HG03280 (cell line): ENCODE results near the gene METTL25B.
"Not testable (repeated sequence)": the region's sequence is repeated elsewhere in the genome, so short reads cannot be mapped to it uniquely, and the experiment has no call there.

Experiments
- ATAC-seq: cut with Tn5 transposase; IDR thresholded peaks from one replicate; pipeline ENCODE4 v1.9.1; 2021; ENCODE audit warnings: mild to moderate bottlenecking, moderate library complexity; ENCODE audit not compliant: unreplicated experiment

METTL25B gene

GRCh38 chr1:156746728-156747631 lies 18.7 kb downstream of the METTL25B start:
- no peak for ATAC-seq

DNA sequence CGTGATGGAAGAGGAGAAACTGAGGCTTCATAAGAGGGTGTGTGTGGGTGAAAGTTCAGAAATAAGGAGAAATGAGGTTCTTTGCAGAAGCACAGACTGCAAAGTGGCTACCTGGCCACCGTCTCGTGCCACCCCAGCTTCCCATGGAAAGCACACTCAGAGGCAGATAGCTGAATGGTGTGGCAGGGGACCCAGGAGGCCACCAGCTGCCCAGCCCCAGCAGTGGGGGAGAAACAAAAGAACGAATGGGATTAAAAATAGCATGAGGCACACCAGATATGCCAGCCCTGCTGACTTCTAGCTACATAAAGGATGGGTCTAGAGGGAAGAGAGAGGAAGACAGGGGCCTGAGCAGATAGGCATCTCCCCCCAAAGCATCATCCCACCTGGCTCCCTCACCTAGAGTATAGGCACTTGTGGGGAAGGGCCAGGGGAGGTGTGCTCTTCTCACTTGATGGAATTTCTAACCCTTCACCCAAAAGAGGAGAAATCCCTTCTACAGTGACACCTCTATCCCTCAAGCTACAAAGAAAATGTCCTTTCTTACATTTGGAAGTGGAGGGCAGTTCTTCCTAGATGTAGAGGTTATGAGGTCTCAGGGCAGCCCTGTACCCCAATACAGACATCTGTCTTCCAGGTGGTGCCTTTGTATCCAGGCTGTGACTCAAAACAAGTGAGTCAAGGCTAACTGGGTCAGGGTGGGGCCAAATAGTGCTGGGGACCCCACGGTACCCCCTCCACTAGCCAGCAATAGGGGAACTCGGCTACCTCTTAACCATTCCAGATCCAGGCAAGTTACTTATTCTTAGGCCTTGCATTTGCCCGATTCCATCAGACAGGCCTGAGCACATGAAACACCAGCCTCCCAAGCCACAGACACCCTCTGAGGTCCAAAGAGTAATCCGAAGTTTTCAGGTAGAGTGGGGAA lies 19.7 kb downstream of the METTL25B start:
- ATAC-seq, result no peak

GRCh38 chr1:156748670-156749418 lies 20.6 kb downstream of the METTL25B start:
- ATAC-seq, result no peak

GRCh38 chr1:156749419-156750118 lies 21.3 kb downstream of the METTL25B start:
- no peak for ATAC-seq

DNA sequence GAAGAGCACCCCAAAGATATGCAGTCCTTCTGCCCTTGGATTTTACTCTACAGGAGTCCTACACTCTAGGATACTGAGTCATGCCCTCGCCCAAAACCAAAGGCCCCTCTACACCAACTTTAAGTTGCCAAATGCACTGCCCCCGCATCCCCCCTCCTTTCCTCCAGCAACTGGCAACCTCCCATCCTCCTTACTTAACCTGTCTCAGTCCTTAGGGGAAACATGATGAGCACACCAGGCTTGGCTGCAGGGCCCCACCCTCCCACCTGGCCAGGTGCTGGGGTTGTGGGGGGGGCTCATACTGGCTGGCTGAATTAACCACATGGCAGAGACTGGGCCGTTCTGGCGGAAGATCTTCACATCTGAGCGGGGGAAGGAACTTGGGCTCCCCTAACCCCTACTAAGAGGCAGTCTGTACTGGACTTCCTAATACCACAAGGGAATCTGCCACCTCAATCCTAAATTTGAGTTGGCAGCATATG lies 22.0 kb downstream of the METTL25B start:
- ATAC-seq, result no peak

DNA sequence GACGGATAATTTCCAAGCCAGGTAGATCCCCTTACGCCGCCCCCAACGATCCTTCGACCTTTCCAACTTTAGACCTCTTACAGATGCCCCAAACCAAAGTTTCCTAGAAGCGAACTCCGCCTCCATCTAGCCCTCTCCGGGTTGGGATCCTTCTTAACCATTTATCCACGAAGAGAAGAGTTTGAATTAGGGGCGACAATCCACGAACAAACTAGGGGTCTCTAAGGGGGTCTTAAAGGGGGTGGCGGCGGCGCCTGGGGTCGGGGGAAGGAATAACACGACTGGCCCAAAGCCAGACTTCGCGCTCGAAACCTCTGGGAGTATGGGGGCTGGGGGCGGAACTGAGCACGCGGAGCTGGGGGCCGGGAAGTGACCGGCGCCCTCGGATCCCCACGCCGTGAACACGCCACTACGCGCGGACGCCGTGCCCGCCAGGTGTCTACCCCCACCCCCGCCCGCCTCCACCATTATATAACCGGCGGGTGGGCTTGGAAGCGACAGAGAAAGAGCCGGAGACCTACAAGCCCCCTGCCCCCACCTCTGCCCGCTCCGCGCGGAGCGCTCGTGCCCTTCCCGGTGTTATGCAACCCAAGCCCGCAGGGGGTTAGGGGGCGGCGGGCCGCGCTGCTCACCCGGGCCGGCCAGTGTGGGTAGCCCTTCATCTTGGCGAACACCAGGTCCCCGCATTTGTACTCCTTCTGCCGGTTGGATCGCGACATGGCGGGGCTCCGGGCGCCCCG lies 22.6 kb downstream of the METTL25B start:
- ATAC-seq, result peak; percentile 19

DNA sequence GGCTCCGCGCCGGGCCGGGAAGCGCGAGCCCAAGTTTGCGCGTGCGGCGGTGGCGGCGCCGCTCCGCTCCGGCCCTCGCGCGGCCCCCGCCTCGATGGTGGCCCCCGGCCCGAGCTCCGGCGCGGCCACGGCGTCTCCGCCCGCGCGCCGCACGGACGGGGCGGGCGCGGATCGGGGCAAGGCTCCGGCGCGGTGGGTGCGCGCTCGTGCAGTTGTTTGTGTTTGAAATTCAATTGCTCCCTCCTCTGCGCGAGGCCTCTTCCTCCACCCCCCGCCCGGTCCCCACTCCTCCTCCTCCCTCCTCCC lies 23.1 kb downstream of the METTL25B start, which contains the start of gene HDGF:
Gene HDGF, minus strand, starts transcription at position 225 of the 306 bp plus-strand sequence. CDS start 246 bp downstream, outside the sequence.
- no peak for ATAC-seq

GRCh38 chr1:156751757-156752481 lies 23.6 kb downstream of the METTL25B start:
- ATAC-seq, result peak; percentile 63

- ATAC-seq, result no peak
Observed at GRCh38 chr1:156752843-156753482, 24.7 kb downstream of the METTL25B start.

- no peak for ATAC-seq
Observed at GRCh38 chr1:156754219-156754618, 25.9 kb downstream of the METTL25B start.

GRCh38 chr1:156755527-156755950 lies 27.3 kb downstream of the METTL25B start:
- ATAC-seq, result no peak

- ATAC-seq, result no peak
Observed at GRCh38 chr1:156756355-156756754, 28.1 kb downstream of the METTL25B start.

GRCh38 chr1:156757572-156758253 lies 29.4 kb downstream of the METTL25B start:
- not testable (repeated sequence) for ATAC-seq

GRCh38 chr1:156760092-156760795 lies 32.0 kb downstream of the METTL25B start:
- no peak for ATAC-seq

GRCh38 chr1:156760796-156761104 lies 32.5 kb downstream of the METTL25B start:
- no peak for ATAC-seq

DNA sequence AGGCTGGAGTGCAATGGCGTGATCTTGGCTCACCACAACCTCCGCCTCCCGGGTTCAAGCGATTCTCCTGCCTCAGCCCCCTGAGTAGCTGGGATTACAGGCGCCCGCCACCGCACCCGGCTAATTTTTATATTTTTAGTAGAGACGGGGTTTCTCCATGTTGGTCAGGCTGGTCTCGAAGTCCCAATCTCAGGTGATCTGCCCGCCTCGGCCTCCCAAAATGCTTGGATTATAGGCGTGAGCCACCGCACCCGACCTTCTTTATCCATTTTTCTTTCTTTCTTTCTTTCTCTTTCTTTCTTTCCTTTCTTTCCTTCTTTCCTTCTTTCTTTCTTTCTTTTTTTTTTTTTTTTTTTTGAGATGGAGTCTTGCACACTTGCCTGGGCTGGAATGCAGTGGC lies 36.9 kb downstream of the METTL25B start:
- ATAC-seq, result not testable (repeated sequence)

GRCh38 chr1:156765666-156766065 lies 37.4 kb downstream of the METTL25B start:
- no peak for ATAC-seq
